ENCODE measurements around the gene LRP1B.

Gene LRP1B

DNA sequence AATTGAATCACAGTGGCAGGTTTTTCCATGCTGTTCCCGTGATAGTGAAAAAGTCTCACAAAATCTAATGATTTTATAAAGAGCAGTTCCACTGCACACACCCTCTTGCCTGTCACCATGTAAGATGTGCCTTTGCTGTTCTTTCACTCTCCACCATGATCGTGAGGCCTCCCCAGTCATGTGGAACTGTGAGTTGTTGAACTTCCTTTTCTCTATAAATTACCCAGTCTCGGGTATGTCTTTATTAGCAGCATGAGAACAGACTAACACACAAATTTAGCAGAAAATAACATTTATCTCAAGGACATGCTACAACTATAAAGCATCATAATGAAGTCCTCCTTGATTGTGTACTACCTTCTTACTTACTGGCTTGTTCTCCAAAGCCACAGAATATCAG lies 1526.0 kb downstream of the LRP1B start:
- no peaks in the 10 kb centered on the region for H3K4me1 Mint-ChIP-seq

DNA sequence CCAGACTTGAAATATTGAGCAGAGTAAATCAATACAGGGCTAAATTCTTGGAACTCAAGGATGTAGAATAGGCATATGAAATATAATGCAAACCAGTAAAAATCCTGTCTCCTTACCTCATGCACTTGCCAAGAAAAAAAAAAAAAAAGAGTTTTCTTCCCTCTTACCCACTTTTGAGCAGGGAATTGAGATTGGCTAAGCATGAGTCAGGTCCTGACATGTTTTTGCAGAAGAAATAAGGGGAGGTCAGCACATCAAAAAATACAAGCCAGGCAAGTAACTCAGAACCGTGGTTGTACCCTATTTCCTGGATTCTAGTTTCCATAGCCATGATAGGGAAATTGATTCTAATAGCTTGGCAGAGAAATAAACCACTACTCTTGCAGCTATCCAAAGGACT lies 1526.7 kb downstream of the LRP1B start:
- Mint-ChIP-seq H3K4me3 (no peak overlapping the region), H3K36me3 (no peaks in the 10 kb centered on the region), H3K4me1 (no peaks in the 10 kb centered on the region), H3K9me3 (no peaks in the 10 kb centered on the region), H3K27me3 (no peaks in the 10 kb centered on the region), H3K27ac (no peak overlapping the region)
- DNase-seq (ENCODE audit: low spot score in 2 of 2) (no peak), ATAC-seq (ENCODE audit: low read depth) (no peak)

More for the DNA sequence above, 1526.0 kb downstream of the LRP1B start:
- Mint-ChIP-seq H3K27ac (no peak overlapping the region), H3K27me3 (no peaks in the 10 kb centered on the region), H3K4me3 (no peak overlapping the region), H3K9me3 (peaks cover 1% of the 10 kb centered on the region), H3K36me3 (no peaks in the 10 kb centered on the region)
- no peak for ATAC-seq (ENCODE audit: low read depth)
- no peak for DNase-seq (ENCODE audit: low spot score in 2 of 2)

- Mint-ChIP-seq H3K4me3 (no peak overlapping the region), H3K9me3 (no peaks in the 10 kb centered on the region), H3K27ac (no peak overlapping the region), H3K27me3 (no peaks in the 10 kb centered on the region), H3K4me1 (no peaks in the 10 kb centered on the region), H3K36me3 (no peaks in the 10 kb centered on the region)
- DNase-seq (ENCODE audit: low spot score in 2 of 2): no peak
- ATAC-seq (ENCODE audit: low read depth): no peak
These were observed 1527.4 kb downstream of the LRP1B start for GRCh38 chr2:140603416-140603815.

- no peaks in the 10 kb centered on the region for H3K27me3 Mint-ChIP-seq
These were observed 1529.0 kb downstream of the LRP1B start for GRCh38 chr2:140601801-140602200.

GRCh38 chr2:140601342-140601741 lies 1529.5 kb downstream of the LRP1B start:
- Mint-ChIP-seq H3K27ac (no peak overlapping the region), H3K36me3 (no peaks in the 10 kb centered on the region), H3K4me3 (no peak overlapping the region), H3K4me1 (no peaks in the 10 kb centered on the region), H3K27me3 (no peaks in the 10 kb centered on the region), H3K9me3 (no peaks in the 10 kb centered on the region)
- no peak for DNase-seq (ENCODE audit: low spot score in 2 of 2)
- no peak for ATAC-seq (ENCODE audit: low read depth)

More at GRCh38 chr2:140601801-140602200, 1529.0 kb downstream of the LRP1B start:
- ATAC-seq (ENCODE audit: low read depth) (no peak), DNase-seq (ENCODE audit: low spot score in 2 of 2) (no peak)
- Mint-ChIP-seq H3K36me3 (no peaks in the 10 kb centered on the region), H3K27ac (no peak overlapping the region), H3K4me1 (no peaks in the 10 kb centered on the region), H3K9me3 (no peaks in the 10 kb centered on the region), H3K4me3 (no peak overlapping the region)

DNA sequence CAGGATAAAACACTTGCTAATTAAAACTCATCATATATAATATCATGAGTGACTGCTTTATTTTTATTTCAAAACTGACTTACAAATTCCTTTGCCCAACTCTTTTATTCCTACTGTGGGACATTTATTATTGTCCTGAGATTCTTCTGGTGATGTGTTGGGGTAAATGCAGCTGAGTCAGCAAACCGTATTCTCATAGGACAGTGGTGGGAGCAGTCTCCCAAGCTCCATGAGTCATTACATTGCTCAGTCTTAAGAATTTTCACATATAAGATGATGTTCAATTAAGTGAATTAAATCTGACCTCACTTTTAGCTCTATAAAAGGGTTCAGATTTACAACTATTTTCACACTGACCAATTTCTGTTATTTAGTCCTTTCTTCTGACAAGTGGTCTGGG lies 1530.7 kb downstream of the LRP1B start:
- no peaks in the 10 kb centered on the region for H3K36me3 Mint-ChIP-seq
- no peak overlapping the region for H3K4me3 Mint-ChIP-seq
- H3K27ac Mint-ChIP-seq: no peak overlapping the region
- DNase-seq (ENCODE audit: low spot score in 2 of 2) (no peak), ATAC-seq (ENCODE audit: low read depth) (no peak)
- H3K27me3 Mint-ChIP-seq: no peaks in the 10 kb centered on the region
- H3K9me3 Mint-ChIP-seq: no peaks in the 10 kb centered on the region
- H3K4me1 Mint-ChIP-seq: no peaks in the 10 kb centered on the region

- H3K36me3 Mint-ChIP-seq: no peaks in the 10 kb centered on the region
- no peak overlapping the region for H3K27ac Mint-ChIP-seq
- ATAC-seq (ENCODE audit: low read depth): no peak
These were observed 1533.0 kb downstream of the LRP1B start for GRCh38 chr2:140597836-140598235.

GRCh38 chr2:140597205-140597604 lies 1533.6 kb downstream of the LRP1B start:
- Mint-ChIP-seq H3K4me3 (no peak overlapping the region), H3K27me3 (no peaks in the 10 kb centered on the region), H3K9me3 (no peaks in the 10 kb centered on the region), H3K4me1 (no peaks in the 10 kb centered on the region), H3K27ac (no peak overlapping the region), H3K36me3 (no peaks in the 10 kb centered on the region)
- ATAC-seq (ENCODE audit: low read depth) (no peak), DNase-seq (ENCODE audit: low spot score in 2 of 2) (no peak)

More at GRCh38 chr2:140597836-140598235, 1533.0 kb downstream of the LRP1B start:
- Mint-ChIP-seq H3K27me3 (no peaks in the 10 kb centered on the region), H3K4me3 (no peak overlapping the region), H3K9me3 (no peaks in the 10 kb centered on the region), H3K4me1 (no peaks in the 10 kb centered on the region)
- no peak for DNase-seq (ENCODE audit: low spot score in 2 of 2)

DNA sequence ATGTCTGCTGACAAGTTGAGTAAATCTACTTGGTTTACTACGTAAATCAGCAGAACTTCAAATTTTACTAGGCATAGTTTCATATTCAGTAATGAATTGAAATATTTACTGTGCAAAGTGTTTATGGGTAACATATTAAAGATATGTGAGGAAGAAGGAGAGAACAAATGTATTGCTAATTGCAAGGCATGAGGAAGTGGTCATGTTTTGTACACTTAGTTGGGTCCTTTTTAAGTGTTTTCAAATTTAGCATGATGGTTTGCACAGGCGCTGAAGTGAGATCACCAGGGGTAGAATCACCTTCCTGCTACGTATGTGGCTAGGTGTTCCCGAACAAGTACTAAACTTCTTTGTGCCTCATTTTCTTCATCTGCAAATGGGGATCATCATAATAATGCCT lies 1534.4 kb downstream of the LRP1B start:
- H3K9me3 Mint-ChIP-seq: no peaks in the 10 kb centered on the region
- H3K27me3 Mint-ChIP-seq: no peaks in the 10 kb centered on the region
- H3K36me3 Mint-ChIP-seq: no peaks in the 10 kb centered on the region
- DNase-seq (ENCODE audit: low spot score in 2 of 2) (no peak), ATAC-seq (ENCODE audit: low read depth) (no peak)
- H3K27ac Mint-ChIP-seq: no peak overlapping the region
- H3K4me1 Mint-ChIP-seq: no peaks in the 10 kb centered on the region
- H3K4me3 Mint-ChIP-seq: no peak overlapping the region

DNA sequence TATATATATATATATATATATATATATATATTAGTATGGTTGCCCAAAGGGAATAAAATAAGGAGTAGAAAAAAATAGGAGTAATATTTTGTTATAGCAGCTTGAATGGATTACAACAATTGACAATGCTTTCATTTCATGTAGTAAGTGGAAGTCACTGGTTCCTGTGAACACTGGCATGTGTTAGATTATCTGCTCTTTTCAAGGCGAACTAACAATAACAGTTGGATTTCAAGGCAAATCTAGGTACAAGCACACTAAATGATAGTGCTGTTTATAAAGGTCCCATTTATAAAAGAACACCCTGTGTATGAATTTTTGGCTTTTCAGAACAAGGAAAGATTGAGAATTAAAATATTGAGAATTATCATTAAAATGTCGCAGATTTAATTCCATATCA lies 1535.7 kb downstream of the LRP1B start:
- DNase-seq (ENCODE audit: low spot score in 2 of 2): no peak
- no peak overlapping the region for H3K4me3 Mint-ChIP-seq

DNA sequence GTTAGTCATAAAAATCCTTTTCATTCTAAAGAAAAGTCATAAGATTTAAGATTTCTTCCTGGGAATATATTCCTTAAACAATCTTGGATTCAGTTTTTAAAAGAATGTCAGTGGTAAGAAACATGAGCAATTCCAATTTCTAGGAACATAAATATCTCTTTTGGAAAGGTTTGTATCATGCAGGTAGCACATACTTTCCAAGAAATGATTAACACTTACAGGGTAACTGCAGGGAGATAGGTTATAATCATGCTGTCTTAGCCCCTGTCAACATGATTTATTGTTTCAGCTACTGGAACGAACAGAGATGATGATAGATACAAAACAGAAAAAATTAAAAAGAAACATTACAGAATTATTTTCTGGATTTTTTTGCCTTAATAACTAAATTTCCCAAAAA lies 1537.7 kb downstream of the LRP1B start:
- H3K4me1 Mint-ChIP-seq: no peaks in the 10 kb centered on the region
- H3K27me3 Mint-ChIP-seq: no peaks in the 10 kb centered on the region
- H3K4me3 Mint-ChIP-seq: no peak overlapping the region
- no peak overlapping the region for H3K27ac Mint-ChIP-seq
- DNase-seq (ENCODE audit: low spot score in 2 of 2) (no peak), ATAC-seq (ENCODE audit: low read depth) (no peak)
- H3K9me3 Mint-ChIP-seq: no peaks in the 10 kb centered on the region
- H3K36me3 Mint-ChIP-seq: no peaks in the 10 kb centered on the region

More for the DNA sequence above, 1535.7 kb downstream of the LRP1B start:
- Mint-ChIP-seq H3K9me3 (no peaks in the 10 kb centered on the region), H3K27me3 (no peaks in the 10 kb centered on the region), H3K36me3 (no peaks in the 10 kb centered on the region), H3K4me1 (no peaks in the 10 kb centered on the region), H3K27ac (no peak overlapping the region)
- no peak for ATAC-seq (ENCODE audit: low read depth)

DNA sequence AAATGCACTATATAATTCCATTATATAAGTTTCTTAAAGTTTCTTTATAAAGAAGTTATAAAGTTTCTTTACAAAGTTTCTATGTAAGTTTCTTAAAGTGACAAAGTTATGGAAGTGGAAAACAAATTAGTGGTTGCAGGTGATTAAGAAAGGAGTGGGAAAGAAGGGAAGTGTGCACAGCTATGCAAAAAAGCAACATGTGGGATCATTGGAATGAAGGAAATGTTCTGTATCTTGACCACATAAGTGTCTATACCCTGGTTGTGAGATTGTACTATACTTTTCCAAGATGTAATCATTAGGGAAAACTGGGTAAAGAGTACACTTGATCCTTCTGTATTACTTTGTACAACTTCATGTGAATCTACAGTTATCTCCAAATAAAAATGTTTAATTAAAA lies 1541.1 kb downstream of the LRP1B start:
- H3K36me3 Mint-ChIP-seq: no peaks in the 10 kb centered on the region
- no peak overlapping the region for H3K27ac Mint-ChIP-seq
- H3K4me1 Mint-ChIP-seq: no peaks in the 10 kb centered on the region
- DNase-seq (ENCODE audit: low spot score in 2 of 2): no peak
- ATAC-seq (ENCODE audit: low read depth): no peak
- H3K4me3 Mint-ChIP-seq: no peak overlapping the region
- no peaks in the 10 kb centered on the region for H3K27me3 Mint-ChIP-seq
- H3K9me3 Mint-ChIP-seq: no peaks in the 10 kb centered on the region

DNA sequence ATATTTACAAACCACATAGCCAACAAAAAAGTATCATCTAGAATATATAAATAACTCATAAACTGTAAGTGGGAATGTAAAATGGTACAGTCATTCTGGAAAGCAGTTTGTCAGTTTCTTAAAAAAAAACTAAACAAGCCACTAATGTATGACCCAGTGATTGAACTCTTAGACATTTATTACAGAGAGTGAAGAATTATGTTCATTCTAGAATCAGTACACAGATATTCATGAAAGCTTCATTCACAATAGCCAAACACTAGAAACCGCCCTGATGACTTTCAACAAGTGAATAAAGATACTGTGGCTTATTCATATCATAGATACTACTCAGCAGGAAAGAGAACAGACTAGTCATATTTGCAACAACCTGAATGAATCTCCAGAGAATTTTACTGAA lies 1541.5 kb downstream of the LRP1B start:
- H3K4me3 Mint-ChIP-seq: no peak overlapping the region
- H3K27ac Mint-ChIP-seq: no peak overlapping the region
- H3K36me3 Mint-ChIP-seq: no peaks in the 10 kb centered on the region
- no peak for ATAC-seq (ENCODE audit: low read depth)
- H3K4me1 Mint-ChIP-seq: no peaks in the 10 kb centered on the region
- DNase-seq (ENCODE audit: low spot score in 2 of 2): no peak
- H3K27me3 Mint-ChIP-seq: no peaks in the 10 kb centered on the region
- H3K9me3 Mint-ChIP-seq: no peaks in the 10 kb centered on the region

- H3K4me1 Mint-ChIP-seq: no peaks in the 10 kb centered on the region
- no peaks in the 10 kb centered on the region for H3K9me3 Mint-ChIP-seq
- H3K4me3 Mint-ChIP-seq: no peak overlapping the region
- H3K27ac Mint-ChIP-seq: no peak overlapping the region
- no peaks in the 10 kb centered on the region for H3K27me3 Mint-ChIP-seq
- ATAC-seq (ENCODE audit: low read depth): no peak
- DNase-seq (ENCODE audit: low spot score in 2 of 2): no peak
- H3K36me3 Mint-ChIP-seq: no peaks in the 10 kb centered on the region
These were observed 1544.4 kb downstream of the LRP1B start for GRCh38 chr2:140586379-140586778.

DNA sequence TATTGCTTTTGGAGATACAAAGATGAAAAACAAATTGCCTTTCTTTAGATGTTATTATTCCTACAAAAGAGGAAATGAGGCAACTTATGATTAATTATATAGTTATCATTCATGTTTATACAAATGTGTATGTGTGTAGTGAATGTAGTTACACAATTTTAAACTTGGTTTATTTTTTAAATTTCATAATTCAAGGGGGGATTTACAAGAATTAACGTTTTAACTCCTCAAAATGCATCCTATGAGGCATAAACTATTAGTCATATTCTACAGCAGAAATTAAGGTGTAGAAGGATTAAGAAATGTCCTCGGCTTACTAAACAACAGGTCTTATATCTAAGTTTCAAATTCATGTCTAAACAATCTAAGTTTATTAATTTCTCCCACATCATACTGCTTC lies 1545.8 kb downstream of the LRP1B start:
- no peaks in the 10 kb centered on the region for H3K4me1 Mint-ChIP-seq
- no peak for DNase-seq (ENCODE audit: low spot score in 2 of 2)

DNA sequence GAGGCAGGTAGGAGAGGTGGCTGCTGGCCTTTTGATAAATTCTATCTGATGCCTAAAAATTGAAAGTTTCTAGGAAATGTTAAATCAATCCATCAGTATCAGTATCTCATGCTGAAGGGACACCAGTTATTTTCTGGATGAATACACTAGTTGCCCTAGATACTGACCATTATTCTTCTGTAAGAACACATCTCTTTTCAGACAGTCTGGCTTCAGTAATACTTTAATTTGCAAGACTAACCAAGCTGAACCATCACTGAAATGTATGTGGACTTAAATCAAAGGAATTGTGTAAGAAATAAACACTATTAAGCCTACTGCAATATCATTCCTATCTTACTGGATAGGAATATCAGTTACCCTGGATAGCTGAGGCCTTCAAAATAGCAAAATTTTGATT lies 1546.3 kb downstream of the LRP1B start:
- ATAC-seq (ENCODE audit: low read depth): no peak
- Mint-ChIP-seq H3K27me3 (no peaks in the 10 kb centered on the region), H3K9me3 (no peaks in the 10 kb centered on the region), H3K4me3 (no peak overlapping the region), H3K27ac (no peak overlapping the region), H3K4me1 (no peaks in the 10 kb centered on the region), H3K36me3 (no peaks in the 10 kb centered on the region)
- no peak for DNase-seq (ENCODE audit: low spot score in 2 of 2)

More for the DNA sequence above, 1545.8 kb downstream of the LRP1B start:
- H3K36me3 Mint-ChIP-seq: no peaks in the 10 kb centered on the region
- no peak for ATAC-seq (ENCODE audit: low read depth)
- no peak overlapping the region for H3K27ac Mint-ChIP-seq
- H3K4me3 Mint-ChIP-seq: no peak overlapping the region
- H3K27me3 Mint-ChIP-seq: no peaks in the 10 kb centered on the region
- no peaks in the 10 kb centered on the region for H3K9me3 Mint-ChIP-seq

All from memory B cell (primary cell).